Glutamatergic neuron (in vitro differentiated cells): ENCODE data around the gene ABR. TPM values are rescaled to one million over a fixed set of nuclear protein-coding genes. Genes with fewer than 3 reads are reported as not detected.

Experiments used
- DNase-seq: peaks from one replicate; pipeline ENCODE4 v3.0.0; 2022
- H3K27ac Mint-ChIP-seq: one replicate; pipeline ENCODE4 v1.8.0; 2020; ENCODE audit warnings: mild to moderate bottlenecking, mixed read lengths, inconsistent platforms; ENCODE audit not compliant: unreplicated experiment
- H3K27me3 Mint-ChIP-seq: one replicate; pipeline ENCODE4 v1.8.0; 2020; ENCODE audit warnings: mild to moderate bottlenecking, moderate library complexity, mixed read lengths, inconsistent platforms; ENCODE audit not compliant: unreplicated experiment
- H3K36me3 Mint-ChIP-seq: one replicate; pipeline ENCODE4 v1.8.0; 2020; ENCODE audit warnings: mild to moderate bottlenecking, mixed read lengths, inconsistent platforms; ENCODE audit not compliant: unreplicated experiment
- H3K4me1 Mint-ChIP-seq: one replicate; pipeline ENCODE4 v1.8.0; 2020; ENCODE audit warnings: mild to moderate bottlenecking, low read depth, mixed read lengths, inconsistent platforms; ENCODE audit not compliant: unreplicated experiment
- H3K4me3 Mint-ChIP-seq: one replicate; pipeline ENCODE4 v1.8.0; 2020; ENCODE audit warnings: mild to moderate bottlenecking, mixed read lengths, inconsistent platforms; ENCODE audit not compliant: unreplicated experiment
- H3K9me3 Mint-ChIP-seq: one replicate; pipeline ENCODE4 v1.8.0; 2020; ENCODE audit warnings: mild to moderate bottlenecking, moderate library complexity, mixed read lengths, inconsistent platforms; ENCODE audit not compliant: unreplicated experiment
- total RNA-seq: library from RNA; stranded (reverse); fragmentation: NEBNext Ultra II Directional; extraction: Animal tissue kit (Norgen Biotek cat#: 25700); gene quantifications from one replicate; pipeline ENCODE4 v1.2.1, GENCODE V29; 2021; ENCODE audit not compliant: unreplicated experiment
- TF ChIP-seq, protein P1 (sequence below): fragments of 200-600 bp; sonication (generic); IDR thresholded peaks from one replicate; pipeline ENCODE4 v1.5.0; 2021; ENCODE audit not compliant: partially characterized antibody, unreplicated experiment

ABR gene
- total RNA-seq, 1 donor from 2014 or later: 219 TPM

DNA sequence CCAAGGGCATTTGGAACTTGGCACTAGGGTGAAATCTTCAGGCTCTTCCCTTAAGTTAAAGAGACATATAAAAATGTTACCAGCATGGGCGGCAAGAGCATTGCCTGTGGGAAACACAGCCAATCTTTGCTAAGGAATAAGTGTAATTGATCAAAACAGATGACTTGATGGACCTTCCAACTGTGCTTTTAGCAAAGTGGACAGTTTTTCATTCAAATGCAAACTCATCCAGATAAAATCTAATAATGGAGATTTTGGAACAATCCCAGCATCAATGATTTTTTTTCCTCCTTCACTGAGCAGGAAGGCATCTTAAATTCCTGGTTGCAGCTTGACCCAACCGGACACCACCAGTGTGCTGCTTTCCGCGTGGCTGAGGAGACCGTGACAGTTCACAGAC lies 47.6 kb upstream of the ABR start:
- Mint-ChIP-seq H3K27ac (no peak overlapping the region), H3K9me3 (peaks cover 13% of the 10 kb centered on the region), H3K36me3 (peaks cover 5% of the 10 kb centered on the region), H3K4me1 (peaks cover 20% of the 10 kb centered on the region), H3K4me3 (no peak overlapping the region), H3K27me3 (peaks cover 28% of the 10 kb centered on the region)
- no peak for DNase-seq
- TF ChIP-seq, protein P1, sequence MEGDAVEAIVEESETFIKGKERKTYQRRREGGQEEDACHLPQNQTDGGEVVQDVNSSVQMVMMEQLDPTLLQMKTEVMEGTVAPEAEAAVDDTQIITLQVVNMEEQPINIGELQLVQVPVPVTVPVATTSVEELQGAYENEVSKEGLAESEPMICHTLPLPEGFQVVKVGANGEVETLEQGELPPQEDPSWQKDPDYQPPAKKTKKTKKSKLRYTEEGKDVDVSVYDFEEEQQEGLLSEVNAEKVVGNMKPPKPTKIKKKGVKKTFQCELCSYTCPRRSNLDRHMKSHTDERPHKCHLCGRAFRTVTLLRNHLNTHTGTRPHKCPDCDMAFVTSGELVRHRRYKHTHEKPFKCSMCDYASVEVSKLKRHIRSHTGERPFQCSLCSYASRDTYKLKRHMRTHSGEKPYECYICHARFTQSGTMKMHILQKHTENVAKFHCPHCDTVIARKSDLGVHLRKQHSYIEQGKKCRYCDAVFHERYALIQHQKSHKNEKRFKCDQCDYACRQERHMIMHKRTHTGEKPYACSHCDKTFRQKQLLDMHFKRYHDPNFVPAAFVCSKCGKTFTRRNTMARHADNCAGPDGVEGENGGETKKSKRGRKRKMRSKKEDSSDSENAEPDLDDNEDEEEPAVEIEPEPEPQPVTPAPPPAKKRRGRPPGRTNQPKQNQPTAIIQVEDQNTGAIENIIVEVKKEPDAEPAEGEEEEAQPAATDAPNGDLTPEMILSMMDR: no peak

- TF ChIP-seq, protein P1: no peak
- Mint-ChIP-seq H3K4me3 (no peak overlapping the region), H3K27ac (no peak overlapping the region), H3K27me3 (peaks cover 21% of the 10 kb centered on the region), H3K4me1 (peaks cover 26% of the 10 kb centered on the region), H3K36me3 (peaks cover 5% of the 10 kb centered on the region), H3K9me3 (peaks cover 13% of the 10 kb centered on the region)
- no peak for DNase-seq
These were observed 46.5 kb upstream of the ABR start for GRCh38 chr17:1226308-1226707.

GRCh38 chr17:1224330-1224729 lies 44.5 kb upstream of the ABR start:
- H3K4me3 Mint-ChIP-seq: no peak overlapping the region
- H3K4me1 Mint-ChIP-seq: peaks cover 23% of the 10 kb centered on the region
- DNase-seq: no peak
- H3K27ac Mint-ChIP-seq: no peak overlapping the region
- peaks cover 19% of the 10 kb centered on the region for H3K27me3 Mint-ChIP-seq
- H3K36me3 Mint-ChIP-seq: peaks cover 5% of the 10 kb centered on the region
- TF ChIP-seq, protein P1: no peak
- H3K9me3 Mint-ChIP-seq: peaks cover 10% of the 10 kb centered on the region

DNA sequence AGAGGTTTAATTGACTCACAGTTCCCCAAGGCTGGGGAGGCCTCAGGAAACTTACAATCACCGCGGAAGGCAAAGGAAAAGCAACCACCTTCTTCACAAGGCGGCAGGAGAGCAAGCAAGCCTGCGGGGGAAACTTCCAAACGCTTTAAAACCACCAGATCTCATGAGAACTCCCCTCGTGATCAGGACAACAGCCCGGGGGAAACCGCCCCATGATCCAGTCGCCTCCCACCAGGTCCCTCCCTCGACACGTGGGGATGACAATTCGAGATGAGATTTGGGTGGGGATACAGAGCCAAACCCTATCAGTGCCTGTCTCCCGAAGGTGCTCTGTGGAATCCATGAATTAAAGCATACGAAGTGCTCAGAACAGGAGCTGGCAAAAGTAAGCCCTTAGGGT lies 43.9 kb upstream of the ABR start:
- TF ChIP-seq, protein P1: no peak
- H3K27ac Mint-ChIP-seq: no peak overlapping the region
- peaks cover 10% of the 10 kb centered on the region for H3K9me3 Mint-ChIP-seq
- DNase-seq: no peak
- peaks cover 23% of the 10 kb centered on the region for H3K4me1 Mint-ChIP-seq
- H3K27me3 Mint-ChIP-seq: peaks cover 19% of the 10 kb centered on the region
- no peak overlapping the region for H3K4me3 Mint-ChIP-seq
- H3K36me3 Mint-ChIP-seq: peaks cover 5% of the 10 kb centered on the region

- Mint-ChIP-seq H3K4me3 (no peak overlapping the region), H3K36me3 (peaks cover 5% of the 10 kb centered on the region), H3K4me1 (peaks cover 16% of the 10 kb centered on the region), H3K9me3 (peaks cover 6% of the 10 kb centered on the region), H3K27me3 (peaks cover 10% of the 10 kb centered on the region), H3K27ac (no peak overlapping the region)
- no peak for DNase-seq
- TF ChIP-seq, protein P1: no peak
These were observed 42.5 kb upstream of the ABR start for GRCh38 chr17:1222321-1222720.
